Vagina (tissue), 2 donors: ENCODE measurements around the gene CHCT1. TPM values are rescaled to one million over a fixed set of nuclear protein-coding genes. Genes with fewer than 3 reads are reported as not detected.

Experiments
- DNase-seq, 2 donors: peaks; one replicate each; pipeline ENCODE4 v3.0.0-alpha.2; 2017; ENCODE audit errors: extremely low spot score in 2 of 2
- H3K27ac ChIP-seq: fragments of 200-600 bp; sonication (generic); one replicate; pipeline ENCODE4 v1.5.1; 2019
- H3K27me3 ChIP-seq: fragments of 200-600 bp; sonication (generic); one replicate; pipeline ENCODE4 v1.5.1; 2019
- H3K36me3 ChIP-seq, 2 donors: fragments of 200-600 bp; sonication (generic); one replicate each; pipeline ENCODE4 v1.5.1; 2017 to 2019
- H3K4me1 ChIP-seq: fragments of 200-600 bp; sonication (generic); one replicate; pipeline ENCODE4 v1.5.1; 2019
- H3K4me3 ChIP-seq, 2 donors: fragments of 200-600 bp; sonication (generic); 1 replicate in 1 of 2; 2 replicates in 1 of 2; pipeline ENCODE4 v1.5.1; 2016 to 2019
- H3K9me3 ChIP-seq: fragments of 200-600 bp; sonication (generic); one replicate; pipeline ENCODE4 v1.5.1; 2019
- CTCF ChIP-seq, 3 experiments: fragments of 450-650 bp in 2 of 3; fragments of 200-600 bp in 1 of 3; sonication (generic) in 1 of 3; IDR thresholded peaks; one replicate each; pipeline ENCODE4 v1.5.1; 2017 to 2019; ENCODE audit warnings: antibody characterized with exemption in 3 of 3, mild to moderate bottlenecking in 2 of 3, moderate library complexity in 2 of 3
- POLR2A ChIP-seq, 2 donors: fragments of 450-650 bp; IDR thresholded peaks; one replicate each; pipeline ENCODE4 v1.6.1; 2017; ENCODE audit warnings: antibody characterized with exemption in 2 of 2, mild to moderate bottlenecking in 2 of 2, moderate library complexity in 2 of 2
- POLR2AphosphoS5 ChIP-seq, 2 donors: sonication (generic); formaldehyde crosslinking; IDR thresholded peaks; one replicate each; pipeline ENCODE4 v1.9.0; 2017; ENCODE audit warnings: antibody characterized with exemption in 2 of 2, mild to moderate bottlenecking in 2 of 2, low read depth in 1 of 2; ENCODE audit not compliant: insufficient read depth in 1 of 2
- intact Hi-C: fragments of 100-400 bp; cut with DNase I; formaldehyde crosslinking; loops from one replicate; pipeline ENCODE4 v1.15.1; 2023
- total RNA-seq: library from RNA; depleted of rRNA; stranded (reverse); fragments of >200 nt; gene quantifications from one replicate; pipeline ENCODE4 v1.2.3, GENCODE V29; 2016

The CHCT1 gene
- total RNA-seq, 1 donor from 2014 or later, result not detected

DNA sequence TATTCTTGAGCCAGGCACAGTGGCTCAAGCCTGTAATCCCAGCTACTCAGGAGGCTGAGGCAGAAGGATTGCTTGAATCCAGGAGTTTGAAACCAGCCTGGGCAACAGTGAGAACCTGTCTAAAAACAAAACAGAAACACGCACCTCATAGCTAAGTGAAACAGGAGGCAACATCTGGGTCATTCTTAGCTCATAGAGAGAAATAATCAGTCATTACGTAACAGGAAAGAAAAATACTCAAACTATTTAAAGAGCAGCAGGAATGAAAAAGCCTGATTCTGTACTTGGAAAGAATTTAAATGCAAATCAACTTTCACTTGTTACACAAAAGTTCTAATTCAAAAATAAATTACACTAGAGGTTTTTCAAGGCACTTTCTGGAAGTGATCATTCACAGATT, 17.2 kb downstream of the CHCT1 start:
- Histone ChIP-seq H3K4me1 (peaks cover 26% of the 10 kb centered on the region), H3K27ac (no peak overlapping the region), H3K9me3 (no peaks in the 10 kb centered on the region), H3K36me3 (no peaks in the 10 kb centered on the region), H3K27me3 (no peaks in the 10 kb centered on the region), H3K4me3 (no peak overlapping the region)
- intact Hi-C loops, result loop anchor here (10.0 kb wide), 1 partner anchor 345 kb away; no protein-coding TSS in a partner anchor
- TF ChIP-seq CTCF (IDR thresholded peaks at IDR 0.05) (no peak), POLR2AphosphoS5 (IDR thresholded peaks at IDR 0.05; ENCODE audit: insufficient read depth in 1 of 2, low read depth in 1 of 2) (no peak), POLR2A (IDR thresholded peaks at IDR 0.05) (no peak)
- DNase-seq, result no peak

DNA sequence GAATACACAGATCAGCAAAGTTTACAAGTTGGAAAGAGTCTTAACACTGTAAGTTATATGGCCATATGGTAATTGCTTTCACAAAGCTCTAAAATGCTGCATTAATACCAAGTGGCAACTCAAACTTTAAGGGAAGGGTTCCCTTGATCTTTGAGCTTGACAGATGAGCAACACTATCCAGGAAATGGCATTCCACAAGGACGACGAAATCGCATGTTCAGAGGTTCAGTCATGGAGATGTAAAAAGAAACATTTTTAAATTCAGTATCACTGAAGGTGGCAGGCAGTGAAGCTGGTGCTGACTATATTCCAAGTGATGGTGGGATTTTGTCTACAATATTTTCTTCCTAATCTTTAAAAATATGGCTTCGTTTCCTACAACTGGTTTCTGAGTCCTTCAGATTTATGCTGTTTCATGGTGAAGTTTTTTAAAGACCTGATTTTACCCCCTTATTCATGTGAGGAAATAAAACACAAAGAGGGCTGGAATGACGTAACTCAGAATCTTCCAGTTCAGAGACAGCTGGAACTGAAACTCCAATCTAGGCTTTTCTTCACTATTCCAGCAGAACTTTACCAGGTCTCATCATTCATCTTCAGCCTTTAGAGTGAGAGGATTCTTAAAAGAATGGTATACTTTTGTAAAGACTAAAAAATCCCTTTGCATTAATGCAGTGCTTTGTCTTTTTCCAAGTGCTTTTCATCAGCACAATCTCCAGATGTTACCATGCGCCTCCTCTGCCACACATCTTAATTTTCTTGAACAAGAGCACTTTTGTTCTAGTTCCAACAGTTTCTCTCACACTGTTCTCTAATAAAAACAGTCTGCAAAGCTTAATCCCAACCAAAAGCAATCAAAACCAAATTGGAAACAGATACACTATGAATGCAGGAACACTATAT, 20.2 kb downstream of the CHCT1 start:
- no peak for TF ChIP-seq CTCF (IDR thresholded peaks at IDR 0.05)
- TF ChIP-seq POLR2A (IDR thresholded peaks at IDR 0.05), result no peak
- no peak for TF ChIP-seq POLR2AphosphoS5 (IDR thresholded peaks at IDR 0.05; ENCODE audit: insufficient read depth in 1 of 2, low read depth in 1 of 2)
- peak overlapping the region; percentile 63 for H3K27ac ChIP-seq
- no peaks in the 10 kb centered on the region for H3K9me3 ChIP-seq
- H3K36me3 ChIP-seq, result peaks cover 5 to 16% of the 10 kb centered on the region in 2 donors
- no peak overlapping the region for H3K4me3 ChIP-seq
- no peaks in the 10 kb centered on the region for H3K27me3 ChIP-seq
- intact Hi-C loops, result no loop called here
- no peak for DNase-seq
- peaks cover 17% of the 10 kb centered on the region for H3K4me1 ChIP-seq

DNA sequence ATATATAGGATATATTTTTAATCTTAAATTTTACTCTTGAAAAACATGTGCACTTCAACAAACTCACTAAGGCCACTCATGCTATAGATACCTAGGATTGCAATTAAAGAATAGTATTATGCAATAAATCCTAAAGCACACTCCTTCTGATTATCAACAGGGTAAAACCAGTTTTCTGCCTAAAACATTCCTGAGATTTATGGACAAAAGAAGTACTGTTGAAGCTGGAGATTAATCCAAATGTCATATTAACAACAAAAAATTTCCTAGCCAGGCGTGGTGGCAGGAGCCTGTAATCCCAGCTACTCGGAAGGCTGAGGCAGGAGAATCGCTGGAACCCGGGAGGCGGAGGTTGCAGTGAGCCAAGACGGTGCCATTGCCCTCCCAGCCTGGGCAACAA, 21.4 kb downstream of the CHCT1 start:
- Histone ChIP-seq H3K27me3 (no peaks in the 10 kb centered on the region), H3K27ac (peak overlapping the region; percentile 63), H3K4me1 (peaks cover 17% of the 10 kb centered on the region), H3K36me3 (peaks cover 5 to 23% of the 10 kb centered on the region in 2 donors), H3K4me3 (no peak overlapping the region), H3K9me3 (no peaks in the 10 kb centered on the region)
- DNase-seq, result no peak
- TF ChIP-seq POLR2A (IDR thresholded peaks at IDR 0.05) (no peak), CTCF (IDR thresholded peaks at IDR 0.05) (no peak), POLR2AphosphoS5 (IDR thresholded peaks at IDR 0.05; ENCODE audit: insufficient read depth in 1 of 2, low read depth in 1 of 2) (no peak)
- intact Hi-C loops, result no loop called here

DNA sequence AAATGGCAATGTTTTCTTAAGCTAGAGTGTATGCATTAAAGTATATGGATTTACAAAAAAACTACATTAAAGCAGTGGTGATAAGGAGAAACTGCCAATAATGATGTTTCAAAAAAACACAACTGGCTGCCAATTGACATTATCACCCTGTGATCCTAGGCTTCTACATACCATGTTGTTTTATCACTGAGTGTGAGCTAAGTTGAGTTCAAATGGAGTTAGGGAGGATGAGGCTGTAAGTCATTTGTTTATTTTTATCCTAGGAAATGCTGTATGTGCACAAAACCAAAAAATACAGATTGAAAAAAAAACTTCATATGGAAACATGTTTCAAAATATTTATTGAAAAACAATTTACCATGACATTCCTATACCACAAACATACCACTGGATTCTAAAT, 22.9 kb downstream of the CHCT1 start:
- intact Hi-C loops, result no loop called here
- peaks cover 17% of the 10 kb centered on the region for H3K4me1 ChIP-seq
- no peak for TF ChIP-seq POLR2AphosphoS5 (IDR thresholded peaks at IDR 0.05; ENCODE audit: insufficient read depth in 1 of 2, low read depth in 1 of 2)
- no peak for TF ChIP-seq POLR2A (IDR thresholded peaks at IDR 0.05)
- no peak for TF ChIP-seq CTCF (IDR thresholded peaks at IDR 0.05)
- no peaks in the 10 kb centered on the region for H3K9me3 ChIP-seq
- H3K4me3 ChIP-seq, result no peak overlapping the region
- no peaks in the 10 kb centered on the region for H3K27me3 ChIP-seq
- peaks cover 5 to 25% of the 10 kb centered on the region in 2 donors for H3K36me3 ChIP-seq
- no peak for DNase-seq
- no peak overlapping the region for H3K27ac ChIP-seq

GRCh38 chr17:60447375-60447774, 25.1 kb downstream of the CHCT1 start:
- intact Hi-C loops, result no loop called here
- DNase-seq, result no peak
- Histone ChIP-seq H3K27ac (no peak overlapping the region), H3K27me3 (no peaks in the 10 kb centered on the region), H3K4me3 (no peak overlapping the region), H3K9me3 (no peaks in the 10 kb centered on the region), H3K4me1 (peaks cover 13% of the 10 kb centered on the region), H3K36me3 (peaks cover 5 to 43% of the 10 kb centered on the region in 2 donors)
- TF ChIP-seq POLR2AphosphoS5 (IDR thresholded peaks at IDR 0.05; ENCODE audit: insufficient read depth in 1 of 2, low read depth in 1 of 2) (no peak), POLR2A (IDR thresholded peaks at IDR 0.05) (no peak), CTCF (IDR thresholded peaks at IDR 0.05) (no peak)
